Vagina (tissue), 2 donors: ENCODE results near the gene CARD18.

ENCODE experiments used
- CTCF ChIP-seq, 3 experiments: fragments of 450-650 bp in 2 of 3; fragments of 200-600 bp in 1 of 3; sonication (generic) in 1 of 3; IDR thresholded peaks; one replicate each; pipeline ENCODE4 v1.5.1; 2017 to 2019; ENCODE audit warnings: antibody characterized with exemption in 3 of 3, mild to moderate bottlenecking in 2 of 3, moderate library complexity in 2 of 3
- POLR2A ChIP-seq, 2 donors: fragments of 450-650 bp; IDR thresholded peaks; one replicate each; pipeline ENCODE4 v1.6.1; 2017; ENCODE audit warnings: antibody characterized with exemption in 2 of 2, mild to moderate bottlenecking in 2 of 2, moderate library complexity in 2 of 2

GRCh38 chr11:105156231-105156630 lies 16.7 kb upstream of the CARD18 start:
- TF ChIP-seq POLR2A (IDR thresholded peaks at IDR 0.05) (no peak), CTCF (IDR thresholded peaks at IDR 0.05) (no peak)
